ENCODE data around the gene RMDN2. TPM values are rescaled to one million over a fixed set of nuclear protein-coding genes. Genes with fewer than 3 reads are reported as not detected.
"Not testable (repeated sequence)": the region's sequence is repeated elsewhere in the genome, so short reads cannot be mapped to it uniquely, and the experiment has no call there.

The RMDN2 gene
- total RNA-seq, 2 experiments from 2014 or later: 2.5 to 2.7 TPM

GRCh38 chr2:37934591-37935513 is 9.8 kb downstream of the RMDN2 start:
- intact Hi-C loops (cut with DNase I, micrococcal nuclease): no loop called here
- H3K27me3 Mint-ChIP-seq: no peaks in the 10 kb centered on the region
- H3K27ac Mint-ChIP-seq: peak overlapping the region; percentile 34
- H3K36me3 Mint-ChIP-seq (ENCODE audit: low read depth): peaks cover 18% of the 10 kb centered on the region
- POLR2A ChIA-PET: interaction anchor here (1.1 kb wide), 1 partner anchor 10 kb away, joined by 3 read pairs; the partner anchor contains the start of gene RMDN2
- DNase-seq: no peak
- peaks cover 34% of the 10 kb centered on the region for H3K4me1 Mint-ChIP-seq
- ATAC-seq: peak; percentile 36
- H3K4me3 Mint-ChIP-seq: peak overlapping the region; percentile 50
- peaks cover 13% of the 10 kb centered on the region for H3K9me3 Mint-ChIP-seq (ENCODE audit: low read depth)
- CTCF ChIA-PET: no interaction called here

- H3K27ac Mint-ChIP-seq; H3K27me3 Mint-ChIP-seq; DNase-seq; ATAC-seq; H3K4me3 Mint-ChIP-seq; intact Hi-C loops (cut with DNase I, micrococcal nuclease); POLR2A ChIA-PET: not testable (repeated sequence)
- peaks cover 21% of the 10 kb centered on the region for H3K9me3 Mint-ChIP-seq (ENCODE audit: low read depth)
- peaks cover 28% of the 10 kb centered on the region for H3K4me1 Mint-ChIP-seq
- H3K36me3 Mint-ChIP-seq (ENCODE audit: low read depth): peaks cover 19% of the 10 kb centered on the region
- CTCF ChIA-PET: interaction anchor here (1.0 kb wide), 1 partner anchor 13 kb away, joined by 3 read pairs; no protein-coding TSS in a partner anchor
Measured at GRCh38 chr2:37937568-37937967, 12.5 kb downstream of the RMDN2 start.

GRCh38 chr2:37941267-37941666 is 16.2 kb downstream of the RMDN2 start:
- intact Hi-C loops (cut with DNase I, micrococcal nuclease); H3K4me3 Mint-ChIP-seq; H3K27me3 Mint-ChIP-seq; CTCF ChIA-PET; ATAC-seq; H3K4me1 Mint-ChIP-seq; H3K27ac Mint-ChIP-seq; DNase-seq; POLR2A ChIA-PET: not testable (repeated sequence)
- Mint-ChIP-seq H3K9me3 (ENCODE audit: low read depth) (peaks cover 21% of the 10 kb centered on the region), H3K36me3 (ENCODE audit: low read depth) (peaks cover 17% of the 10 kb centered on the region)

- H3K4me1 Mint-ChIP-seq: no peaks in the 10 kb centered on the region
- ATAC-seq: no peak
- H3K36me3 Mint-ChIP-seq (ENCODE audit: low read depth): peaks cover 6% of the 10 kb centered on the region
- H3K9me3 Mint-ChIP-seq (ENCODE audit: low read depth): peaks cover 13% of the 10 kb centered on the region
- H3K27ac Mint-ChIP-seq: no peak overlapping the region
- no peaks in the 10 kb centered on the region for H3K27me3 Mint-ChIP-seq
- ChIA-PET POLR2A (no interaction called here), CTCF (interaction anchor here (1.4 kb wide), 1 partner anchor 38 kb away, joined by 4 read pairs; no protein-coding TSS in a partner anchor)
- intact Hi-C loops (cut with DNase I, micrococcal nuclease): no loop called here
- no peak overlapping the region for H3K4me3 Mint-ChIP-seq
- no peak for DNase-seq
Measured at GRCh38 chr2:37944268-37944667, 19.2 kb downstream of the RMDN2 start.

GRCh38 chr2:37947306-37947705 is 22.2 kb downstream of the RMDN2 start:
- H3K27me3 Mint-ChIP-seq: no peaks in the 10 kb centered on the region
- no peaks in the 10 kb centered on the region for H3K4me1 Mint-ChIP-seq
- ChIA-PET CTCF (interaction anchor here (0.6 to 1.5 kb wide), 6 partner anchors 14 to 533 kb away, joined by 3 to 9 read pairs (median 3); no protein-coding TSS in a partner anchor), POLR2A (no interaction called here)
- H3K4me3 Mint-ChIP-seq: no peak overlapping the region
- ATAC-seq (no peak), DNase-seq (no peak)
- no peaks in the 10 kb centered on the region for H3K36me3 Mint-ChIP-seq (ENCODE audit: low read depth)
- H3K9me3 Mint-ChIP-seq (ENCODE audit: low read depth): no peaks in the 10 kb centered on the region
- intact Hi-C loops (cut with DNase I, micrococcal nuclease): no loop called here
- H3K27ac Mint-ChIP-seq: no peak overlapping the region

- H3K4me1 Mint-ChIP-seq; POLR2A ChIA-PET; intact Hi-C loops (cut with DNase I, micrococcal nuclease); H3K27ac Mint-ChIP-seq; DNase-seq; H3K27me3 Mint-ChIP-seq; ATAC-seq; H3K4me3 Mint-ChIP-seq: not testable (repeated sequence)
- CTCF ChIA-PET: interaction anchor here (1.0 to 2.8 kb wide), 2 partner anchors 9 to 14 kb away, joined by 3 to 9 read pairs; no protein-coding TSS in a partner anchor
- Mint-ChIP-seq H3K9me3 (ENCODE audit: low read depth) (peaks cover 34% of the 10 kb centered on the region), H3K36me3 (ENCODE audit: low read depth) (peaks cover 24% of the 10 kb centered on the region)
Measured at GRCh38 chr2:37962018-37962739, 37.1 kb downstream of the RMDN2 start.

GRCh38 chr2:37962740-37963121 is 37.6 kb downstream of the RMDN2 start:
- intact Hi-C loops (cut with DNase I, micrococcal nuclease); DNase-seq; H3K27me3 Mint-ChIP-seq; ATAC-seq; H3K27ac Mint-ChIP-seq; H3K4me3 Mint-ChIP-seq; POLR2A ChIA-PET; CTCF ChIA-PET; H3K4me1 Mint-ChIP-seq: not testable (repeated sequence)
- Mint-ChIP-seq H3K36me3 (ENCODE audit: low read depth) (peaks cover 24% of the 10 kb centered on the region), H3K9me3 (ENCODE audit: low read depth) (peaks cover 31% of the 10 kb centered on the region)

- POLR2A ChIA-PET; intact Hi-C loops (cut with DNase I, micrococcal nuclease); DNase-seq; H3K4me3 Mint-ChIP-seq; ATAC-seq; CTCF ChIA-PET; H3K27ac Mint-ChIP-seq; H3K27me3 Mint-ChIP-seq; H3K4me1 Mint-ChIP-seq: not testable (repeated sequence)
- Mint-ChIP-seq H3K36me3 (ENCODE audit: low read depth) (peaks cover 19% of the 10 kb centered on the region), H3K9me3 (ENCODE audit: low read depth) (peaks cover 27% of the 10 kb centered on the region)
Measured at GRCh38 chr2:37963901-37964300, 38.8 kb downstream of the RMDN2 start.

GRCh38 chr2:37966326-37966725 is 41.2 kb downstream of the RMDN2 start:
- H3K4me3 Mint-ChIP-seq: no peak overlapping the region
- DNase-seq (no peak), ATAC-seq (no peak)
- peaks cover 8% of the 10 kb centered on the region for H3K36me3 Mint-ChIP-seq (ENCODE audit: low read depth)
- ChIA-PET POLR2A (no interaction called here), CTCF (no interaction called here)
- H3K27me3 Mint-ChIP-seq: no peaks in the 10 kb centered on the region
- intact Hi-C loops (cut with DNase I, micrococcal nuclease): no loop called here
- H3K27ac Mint-ChIP-seq: no peak overlapping the region
- no peaks in the 10 kb centered on the region for H3K4me1 Mint-ChIP-seq
- H3K9me3 Mint-ChIP-seq (ENCODE audit: low read depth): peaks cover 16% of the 10 kb centered on the region

GRCh38 chr2:37969731-37970130 is 44.6 kb downstream of the RMDN2 start:
- ChIA-PET CTCF (interaction anchor here (1.0 to 1.4 kb wide), 2 partner anchors 12 to 23 kb away, joined by 3 to 4 read pairs; no protein-coding TSS in a partner anchor), POLR2A (no interaction called here)
- no peaks in the 10 kb centered on the region for H3K4me1 Mint-ChIP-seq

GRCh38 chr2:37971971-37972370 is 46.9 kb downstream of the RMDN2 start:
- no peaks in the 10 kb centered on the region for H3K4me1 Mint-ChIP-seq
- H3K27me3 Mint-ChIP-seq: no peaks in the 10 kb centered on the region
- ChIA-PET CTCF (no interaction called here), POLR2A (no interaction called here)
- H3K9me3 Mint-ChIP-seq (ENCODE audit: low read depth): peaks cover 2% of the 10 kb centered on the region
- H3K36me3 Mint-ChIP-seq (ENCODE audit: low read depth): no peaks in the 10 kb centered on the region
- no peak overlapping the region for H3K4me3 Mint-ChIP-seq
- no peak overlapping the region for H3K27ac Mint-ChIP-seq
- DNase-seq (no peak), ATAC-seq (no peak)
- intact Hi-C loops (cut with DNase I, micrococcal nuclease): no loop called here

More at GRCh38 chr2:37969731-37970130, 44.6 kb downstream of the RMDN2 start:
- H3K27me3 Mint-ChIP-seq: no peaks in the 10 kb centered on the region
- peaks cover 11% of the 10 kb centered on the region for H3K9me3 Mint-ChIP-seq (ENCODE audit: low read depth)
- no peak for ATAC-seq
- H3K36me3 Mint-ChIP-seq (ENCODE audit: low read depth): peaks cover 3% of the 10 kb centered on the region
- no peak for DNase-seq
- H3K4me3 Mint-ChIP-seq: no peak overlapping the region
- no peak overlapping the region for H3K27ac Mint-ChIP-seq
- intact Hi-C loops (cut with DNase I, micrococcal nuclease): no loop called here
